H9 (cell line): ENCODE data around the gene GRID1. TPM values are rescaled to one million over a fixed set of nuclear protein-coding genes. Genes with fewer than 3 reads are reported as not detected.

Source experiments
- DNase-seq: peaks from one replicate; pipeline ENCODE4 v3.0.0-alpha.2; 2017
- H2AFZ ChIP-seq: one replicate; pipeline ENCODE4 v1.6.1; 2013; ENCODE audit warnings: mild to moderate bottlenecking, low read length, control low read depth, moderate library complexity
- H2AK5ac ChIP-seq: 2 replicates; pipeline ENCODE4 v1.6.1; 2013; ENCODE audit warnings: low read length, control low read depth, mixed read lengths; ENCODE audit not compliant: insufficient read length
- H2BK120ac ChIP-seq: one replicate; pipeline ENCODE4 v1.6.1; 2013; ENCODE audit warnings: low read depth, mild to moderate bottlenecking, low read length, control low read depth, inconsistent platforms; ENCODE audit not compliant: poor library complexity, severe bottlenecking
- H2BK12ac ChIP-seq: 2 replicates; pipeline ENCODE4 v1.6.1; 2013; ENCODE audit warnings: low read length, control low read depth, mixed read lengths, low read depth; ENCODE audit not compliant: insufficient read length
- H2BK15ac ChIP-seq: 2 replicates; pipeline ENCODE4 v1.6.1; 2013; ENCODE audit warnings: low read depth, low read length, control low read depth
- H2BK20ac ChIP-seq: one replicate; pipeline ENCODE4 v1.6.1; 2013; ENCODE audit warnings: low read depth, mild to moderate bottlenecking, low read length, control low read depth, inconsistent platforms; ENCODE audit not compliant: poor library complexity, severe bottlenecking
- H2BK5ac ChIP-seq: 2 replicates; pipeline ENCODE4 v1.6.1; 2013; ENCODE audit warnings: low read length, control low read depth, mixed read lengths; ENCODE audit not compliant: insufficient read length
- H3K14ac ChIP-seq: 2 replicates; pipeline ENCODE4 v1.6.1; 2013; ENCODE audit warnings: low read length, control low read depth; ENCODE audit not compliant: insufficient read depth
- H3K18ac ChIP-seq: 2 replicates; pipeline ENCODE4 v1.6.1; 2013; ENCODE audit warnings: low read depth, mild to moderate bottlenecking, mixed read lengths, low read length, control low read depth; ENCODE audit not compliant: insufficient read length
- H3K23ac ChIP-seq: 2 replicates; pipeline ENCODE4 v1.6.1; 2013; ENCODE audit warnings: low read length, control low read depth, mixed read lengths, low read depth; ENCODE audit not compliant: insufficient read length
- H3K23me2 ChIP-seq: 2 replicates; pipeline ENCODE4 v1.6.1; 2013; ENCODE audit warnings: low read depth, mild to moderate bottlenecking, mixed read lengths, low read length, control low read depth; ENCODE audit not compliant: insufficient read length, poor library complexity, severe bottlenecking
- H3K27ac ChIP-seq: 2 replicates; pipeline ENCODE4 v1.5.1; 2013; ENCODE audit warnings: low read length, control low read depth, mixed read lengths, low read depth; ENCODE audit not compliant: insufficient read length
- H3K27me3 ChIP-seq: 2 replicates; pipeline ENCODE4 v1.6.1; 2013; ENCODE audit warnings: low read length, control low read depth, inconsistent platforms; ENCODE audit not compliant: insufficient read depth
- H3K4ac ChIP-seq: 2 replicates; pipeline ENCODE4 v1.6.1; 2013; ENCODE audit warnings: low read depth, mild to moderate bottlenecking, control low read depth, inconsistent platforms, low read length, moderate library complexity
- H3K4me1 ChIP-seq: 2 replicates; pipeline ENCODE4 v1.6.1; 2013; ENCODE audit warnings: low read length, control low read depth, inconsistent platforms; ENCODE audit not compliant: insufficient read depth
- H3K4me2 ChIP-seq: 2 replicates; pipeline ENCODE4 v1.6.1; 2013; ENCODE audit warnings: low read length, control low read depth, mixed read lengths; ENCODE audit not compliant: insufficient read length, insufficient read depth
- H3K56ac ChIP-seq: 2 replicates; pipeline ENCODE4 v1.6.1; 2013; ENCODE audit warnings: low read depth, mild to moderate bottlenecking, mixed read lengths, low read length, control low read depth; ENCODE audit not compliant: insufficient read length
- H3K79me1 ChIP-seq: 2 replicates; pipeline ENCODE4 v1.6.1; 2013; ENCODE audit warnings: low read depth, mild to moderate bottlenecking, moderate library complexity, low read length, control low read depth, inconsistent platforms; ENCODE audit not compliant: insufficient read depth, poor library complexity, severe bottlenecking
- H3K79me2 ChIP-seq: 2 replicates; pipeline ENCODE4 v1.6.1; 2013; ENCODE audit warnings: low read length, control low read depth, inconsistent platforms; ENCODE audit not compliant: insufficient read depth
- H3K9ac ChIP-seq: 2 replicates; pipeline ENCODE4 v1.6.1; 2013; ENCODE audit warnings: low read length, control low read depth, mixed read lengths; ENCODE audit not compliant: insufficient read length; ENCODE audit errors: extremely low read depth
- H3K9me3 ChIP-seq: one replicate; pipeline ENCODE4 v1.6.1; 2013; ENCODE audit warnings: low read depth, low read length, inconsistent platforms; ENCODE audit not compliant: control insufficient read depth
- H3T11ph ChIP-seq: one replicate; pipeline ENCODE4 v1.6.1; 2013; ENCODE audit warnings: mild to moderate bottlenecking, low read length, control low read depth, inconsistent platforms
- H4K20me1 ChIP-seq: one replicate; pipeline ENCODE4 v1.6.1; 2013; ENCODE audit not compliant: control insufficient read depth, insufficient read length, insufficient read depth
- H4K5ac ChIP-seq: 2 replicates; pipeline ENCODE4 v1.6.1; 2013; ENCODE audit warnings: low read depth, mild to moderate bottlenecking, mixed read lengths, low read length, control low read depth; ENCODE audit not compliant: insufficient read length
- H4K8ac ChIP-seq: replicated peaks from 2 replicates; pipeline ENCODE4 v1.6.1; 2013; ENCODE audit warnings: low read length, control low read depth, mixed read lengths, low read depth; ENCODE audit not compliant: insufficient read length
- H4K91ac ChIP-seq: 2 replicates; pipeline ENCODE4 v1.6.1; 2013; ENCODE audit warnings: low read depth, mild to moderate bottlenecking, moderate library complexity, mixed read lengths, low read length, control low read depth; ENCODE audit not compliant: insufficient read length
- H3K27ac Mint-ChIP-seq, 3 experiments: 2 replicates in 2 of 3; 3 replicates in 1 of 3; pipeline ENCODE4 v1.8.0; 2020 to 2021; ENCODE audit warnings: mixed read lengths in 3 of 3, mild to moderate bottlenecking in 1 of 3, moderate library complexity in 1 of 3
- H3K27me3 Mint-ChIP-seq: 2 replicates; pipeline ENCODE4 v1.8.0; 2021; ENCODE audit warnings: low read depth, mild to moderate bottlenecking, moderate library complexity, mixed read lengths
- H3K36me3 Mint-ChIP-seq, 3 experiments: 2 replicates in 2 of 3; 3 replicates in 1 of 3; pipeline ENCODE4 v1.8.0; 2020 to 2021; ENCODE audit warnings: low read depth in 3 of 3, mixed read lengths in 3 of 3; ENCODE audit not compliant: insufficient read depth in 1 of 3
- H3K4me1 Mint-ChIP-seq, 2 experiments: 2 replicates each; pipeline ENCODE4 v1.8.0; 2020; ENCODE audit warnings: mixed read lengths in 2 of 2
- H3K4me3 Mint-ChIP-seq, 2 experiments: 2 replicates in 1 of 2; 3 replicates in 1 of 2; pipeline ENCODE4 v1.8.0; 2020 to 2021; ENCODE audit warnings: mild to moderate bottlenecking in 2 of 2, mixed read lengths in 2 of 2, moderate library complexity in 1 of 2
- H3K9me3 Mint-ChIP-seq, 2 experiments: 2 replicates in 1 of 2; 3 replicates in 1 of 2; pipeline ENCODE4 v1.8.0; 2020; ENCODE audit warnings: mild to moderate bottlenecking in 2 of 2, mixed read lengths in 2 of 2, moderate library complexity in 1 of 2
- WGBS: extraction: QIAGEN DNeasy Blood & Tissue Kit; methylation state at CpG from one replicate; pipeline ENCODE4 v1.1.7; 2013; ENCODE audit warnings: missing lambda C conversion rate, low lambda C conversion rate, mixed read lengths; ENCODE audit not compliant: insufficient read length; ENCODE audit errors: extremely low coverage; 5-methylcytosine and 5-hydroxymethylcytosine counted together
- total RNA-seq: library from RNA; stranded (reverse); gene quantifications from 2 replicates; pipeline ENCODE4 v1.2.1, GENCODE V29; 2021
- TF ChIP-seq, protein P1 (sequence below): fragments of 200-600 bp; sonication (generic); conservative IDR thresholded peaks from 3 replicates; pipeline ENCODE4 v1.8.0; 2021; ENCODE audit warnings: antibody characterized with exemption, mild to moderate bottlenecking

The GRID1 gene
- total RNA-seq, 1 experiment from 2014 or later = 0.35 TPM

DNA sequence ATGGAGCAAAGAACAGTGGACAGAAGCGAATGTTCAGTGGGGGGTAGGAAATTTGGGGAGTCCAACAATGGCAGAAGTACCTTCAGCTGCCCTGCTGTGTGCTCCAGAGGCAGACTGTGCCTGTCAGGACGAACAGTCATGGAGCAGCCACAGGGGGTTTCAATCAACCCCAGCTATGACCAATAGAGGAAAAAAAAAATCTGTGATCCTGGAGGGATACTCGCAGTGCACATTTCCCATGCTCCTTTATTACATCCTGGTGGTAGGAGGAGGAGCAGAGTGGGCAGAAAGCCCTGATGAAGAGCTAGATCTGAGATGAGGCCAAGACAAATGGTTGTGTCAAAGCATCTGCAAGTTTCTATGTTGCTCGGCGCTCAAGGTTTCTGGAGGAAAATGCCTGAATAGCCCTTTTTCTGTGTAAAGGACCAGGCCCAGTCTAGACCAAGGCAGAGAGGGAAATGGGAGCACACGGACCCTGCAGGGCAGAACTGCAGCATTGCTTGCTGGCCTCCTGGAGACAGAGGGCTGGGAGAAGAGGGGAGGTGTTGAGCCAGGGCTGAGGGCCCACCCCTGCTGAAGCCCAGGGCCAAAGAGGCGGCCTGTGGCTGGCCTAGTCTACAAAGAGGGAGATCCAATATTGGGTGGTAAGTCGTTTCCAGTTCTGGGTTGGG, 201.5 kb downstream of the GRID1 start:
- Histone ChIP-seq H3K14ac (no peak overlapping the region; the same call in 1 of the 2 replicates), H3K79me1 (no peaks in the 10 kb centered on the region), H3K23ac (no peak overlapping the region), H3K56ac (no peak overlapping the region), H4K5ac (no peak overlapping the region), H3T11ph (no peak overlapping the region), H3K4me2 (no peak overlapping the region), H4K91ac (no peak overlapping the region), H3K27me3 (no peaks in the 10 kb centered on the region), H2BK12ac (no peak overlapping the region), H3K18ac (no peak overlapping the region), H3K9me3 (no peaks in the 10 kb centered on the region), H3K4me1 (no peaks in the 10 kb centered on the region), H3K9ac (no peak overlapping the region), H2BK5ac (no peak overlapping the region), H3K23me2 (no peaks in the 10 kb centered on the region), H4K20me1 (no peaks in the 10 kb centered on the region), H4K8ac (no peak overlapping the region), H3K27ac (no peak overlapping the region), H2BK20ac (no peak overlapping the region), H2AFZ (no peak overlapping the region), H3K79me2 (no peaks in the 10 kb centered on the region), H2BK15ac (no peak overlapping the region), H2BK120ac (no peak overlapping the region), H2AK5ac (no peak overlapping the region), H3K4ac (no peak overlapping the region)
- TF ChIP-seq, protein P1, sequence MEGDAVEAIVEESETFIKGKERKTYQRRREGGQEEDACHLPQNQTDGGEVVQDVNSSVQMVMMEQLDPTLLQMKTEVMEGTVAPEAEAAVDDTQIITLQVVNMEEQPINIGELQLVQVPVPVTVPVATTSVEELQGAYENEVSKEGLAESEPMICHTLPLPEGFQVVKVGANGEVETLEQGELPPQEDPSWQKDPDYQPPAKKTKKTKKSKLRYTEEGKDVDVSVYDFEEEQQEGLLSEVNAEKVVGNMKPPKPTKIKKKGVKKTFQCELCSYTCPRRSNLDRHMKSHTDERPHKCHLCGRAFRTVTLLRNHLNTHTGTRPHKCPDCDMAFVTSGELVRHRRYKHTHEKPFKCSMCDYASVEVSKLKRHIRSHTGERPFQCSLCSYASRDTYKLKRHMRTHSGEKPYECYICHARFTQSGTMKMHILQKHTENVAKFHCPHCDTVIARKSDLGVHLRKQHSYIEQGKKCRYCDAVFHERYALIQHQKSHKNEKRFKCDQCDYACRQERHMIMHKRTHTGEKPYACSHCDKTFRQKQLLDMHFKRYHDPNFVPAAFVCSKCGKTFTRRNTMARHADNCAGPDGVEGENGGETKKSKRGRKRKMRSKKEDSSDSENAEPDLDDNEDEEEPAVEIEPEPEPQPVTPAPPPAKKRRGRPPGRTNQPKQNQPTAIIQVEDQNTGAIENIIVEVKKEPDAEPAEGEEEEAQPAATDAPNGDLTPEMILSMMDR = no peak
- Mint-ChIP-seq H3K9me3 (no peaks in the 10 kb centered on the region), H3K4me3 (no peak overlapping the region), H3K36me3 (no peaks in the 10 kb centered on the region), H3K4me1 (peaks cover 0 to 5% of the 10 kb centered on the region in 2 experiments; a peak in 1 of 4 replicates), H3K27ac (no peak overlapping the region), H3K27me3 (no peaks in the 10 kb centered on the region)
- no CpG with 5 or more reads among the region's 8 CpGs for WGBS
- DNase-seq = no peak
